NCI-H748 (cell line): ENCODE results near the gene CDKAL1.

ENCODE experiments used
- DNase-seq: peaks from one replicate; lab custom pipeline; 2025; ENCODE audit not compliant: unreplicated experiment; lab: John Stamatoyannopoulos, UW

Gene CDKAL1

GRCh38 chr6:21123507-21124436, 589.5 kb downstream of the CDKAL1 start:
- peak; percentile 16 for DNase-seq

GRCh38 chr6:21128601-21129000, 594.3 kb downstream of the CDKAL1 start:
- DNase-seq: no peak

- DNase-seq: no peak
Measured at GRCh38 chr6:21131406-21131805, 597.1 kb downstream of the CDKAL1 start.

GRCh38 chr6:21132446-21132845, 598.2 kb downstream of the CDKAL1 start:
- DNase-seq: no peak

- no peak for DNase-seq
Measured at GRCh38 chr6:21132856-21133838, 598.9 kb downstream of the CDKAL1 start.

- no peak for DNase-seq
Measured at GRCh38 chr6:21133901-21134300, 599.6 kb downstream of the CDKAL1 start.

- DNase-seq: no peak
Measured at GRCh38 chr6:21134356-21134755, 600.1 kb downstream of the CDKAL1 start.

- no peak for DNase-seq
Measured at GRCh38 chr6:21135484-21136013, 601.3 kb downstream of the CDKAL1 start.

- no peak for DNase-seq
Measured at GRCh38 chr6:21137700-21138335, 603.6 kb downstream of the CDKAL1 start.

- no peak for DNase-seq
Measured at GRCh38 chr6:21138336-21139069, 604.2 kb downstream of the CDKAL1 start.

GRCh38 chr6:21140966-21141365, 606.7 kb downstream of the CDKAL1 start:
- no peak for DNase-seq

- no peak for DNase-seq
Measured at GRCh38 chr6:21141616-21142303, 607.5 kb downstream of the CDKAL1 start.

GRCh38 chr6:21142741-21143140, 608.5 kb downstream of the CDKAL1 start:
- DNase-seq: no peak

GRCh38 chr6:21143645-21144044, 609.4 kb downstream of the CDKAL1 start:
- DNase-seq: no peak

- no peak for DNase-seq
Measured at GRCh38 chr6:21144928-21145327, 610.7 kb downstream of the CDKAL1 start.

- peak; percentile 30 for DNase-seq
Measured at GRCh38 chr6:21147995-21148394, 613.7 kb downstream of the CDKAL1 start.

- DNase-seq: no peak
Measured at GRCh38 chr6:21149470-21149869, 615.2 kb downstream of the CDKAL1 start.

- DNase-seq: no peak
Measured at GRCh38 chr6:21150667-21151066, 616.4 kb downstream of the CDKAL1 start.

- no peak for DNase-seq
Measured at GRCh38 chr6:21151119-21151518, 616.9 kb downstream of the CDKAL1 start.

- no peak for DNase-seq
Measured at GRCh38 chr6:21151530-21151929, 617.3 kb downstream of the CDKAL1 start.
